Kidney epithelial cell (primary cell): ENCODE results near the gene DAG1. TPM values are rescaled to one million over a fixed set of nuclear protein-coding genes. Genes with fewer than 3 reads are reported as not detected.
A peak's percentile ranks its signal among the peaks of the same experiment; 100 is the strongest.

Experiments used
- DNase-seq: peaks from one replicate; pipeline ENCODE4 v3.0.0-alpha.2; 2010; ENCODE audit warnings: low read depth
- H3K27me3 ChIP-seq: 2 replicates; pipeline ENCODE4 v1.6.0; 2011; ENCODE audit warnings: low read length; ENCODE audit not compliant: control insufficient read depth, insufficient read depth
- H3K36me3 ChIP-seq: 2 replicates; pipeline ENCODE4 v1.5.1; 2011; ENCODE audit warnings: low read length; ENCODE audit not compliant: control insufficient read depth, insufficient read depth
- H3K4me3 ChIP-seq: 2 replicates; pipeline ENCODE4 v1.5.1; 2011; ENCODE audit warnings: low read depth, mild to moderate bottlenecking, control low read depth, low read length
- total RNA-seq: library from RNA; depleted of rRNA; stranded (reverse); fragments of >200 nt; gene quantifications from 2 replicates; pipeline ENCODE4 v1.2.3, GENCODE V29; 2015
- TF ChIP-seq, protein P1 (sequence below): IDR thresholded peaks from 2 replicates; pipeline ENCODE4 v1.5.1; 2011; ENCODE audit warnings: mild to moderate bottlenecking, moderate library complexity, low read length, control low read depth, inconsistent platforms; ENCODE audit not compliant: insufficient read depth, poor library complexity, severe bottlenecking

The DAG1 gene
- total RNA-seq, 1 donor from 2014 or later: 59.7 TPM

- H3K36me3 ChIP-seq: no peaks in the 10 kb centered on the region
- peak; percentile 32 for DNase-seq
These were observed 41.4 kb upstream of the DAG1 start for GRCh38 chr3:49428752-49429080.

DNA sequence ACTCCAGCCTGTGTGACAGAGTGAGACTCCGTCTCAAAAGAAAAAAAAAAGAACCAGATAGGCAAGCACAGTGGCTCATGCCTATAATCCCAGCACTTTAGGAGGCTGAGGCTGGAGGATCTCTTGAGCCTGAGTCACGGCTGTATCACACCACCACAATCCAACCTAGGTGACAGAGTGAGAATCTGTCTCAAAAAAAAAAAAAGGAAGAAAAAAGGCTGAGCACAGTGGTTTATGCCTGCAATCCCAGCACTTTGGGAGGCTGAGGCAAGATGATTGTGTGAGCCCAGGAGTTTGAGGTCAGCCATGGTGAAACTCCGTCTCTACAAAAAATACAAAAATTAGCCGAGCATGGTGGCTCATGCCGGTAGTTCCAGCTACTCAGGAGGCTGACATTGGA is 35.3 kb upstream of the DAG1 start:
- TF ChIP-seq, protein P1, sequence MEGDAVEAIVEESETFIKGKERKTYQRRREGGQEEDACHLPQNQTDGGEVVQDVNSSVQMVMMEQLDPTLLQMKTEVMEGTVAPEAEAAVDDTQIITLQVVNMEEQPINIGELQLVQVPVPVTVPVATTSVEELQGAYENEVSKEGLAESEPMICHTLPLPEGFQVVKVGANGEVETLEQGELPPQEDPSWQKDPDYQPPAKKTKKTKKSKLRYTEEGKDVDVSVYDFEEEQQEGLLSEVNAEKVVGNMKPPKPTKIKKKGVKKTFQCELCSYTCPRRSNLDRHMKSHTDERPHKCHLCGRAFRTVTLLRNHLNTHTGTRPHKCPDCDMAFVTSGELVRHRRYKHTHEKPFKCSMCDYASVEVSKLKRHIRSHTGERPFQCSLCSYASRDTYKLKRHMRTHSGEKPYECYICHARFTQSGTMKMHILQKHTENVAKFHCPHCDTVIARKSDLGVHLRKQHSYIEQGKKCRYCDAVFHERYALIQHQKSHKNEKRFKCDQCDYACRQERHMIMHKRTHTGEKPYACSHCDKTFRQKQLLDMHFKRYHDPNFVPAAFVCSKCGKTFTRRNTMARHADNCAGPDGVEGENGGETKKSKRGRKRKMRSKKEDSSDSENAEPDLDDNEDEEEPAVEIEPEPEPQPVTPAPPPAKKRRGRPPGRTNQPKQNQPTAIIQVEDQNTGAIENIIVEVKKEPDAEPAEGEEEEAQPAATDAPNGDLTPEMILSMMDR: no peak
- no peak overlapping the region for H3K4me3 ChIP-seq
- no peaks in the 10 kb centered on the region for H3K27me3 ChIP-seq
- no peak for DNase-seq
- no peaks in the 10 kb centered on the region for H3K36me3 ChIP-seq

More at GRCh38 chr3:49428752-49429080, 41.4 kb upstream of the DAG1 start:
- peak overlapping the region; percentile 67 for H3K4me3 ChIP-seq
- TF ChIP-seq, protein P1: peak; percentile 22
- no peaks in the 10 kb centered on the region for H3K27me3 ChIP-seq

GRCh38 chr3:49445391-49445790 is 24.7 kb upstream of the DAG1 start:
- DNase-seq: no peak
- TF ChIP-seq, protein P1: no peak
- Histone ChIP-seq H3K36me3 (no peaks in the 10 kb centered on the region), H3K4me3 (no peak overlapping the region), H3K27me3 (no peaks in the 10 kb centered on the region)

DNA sequence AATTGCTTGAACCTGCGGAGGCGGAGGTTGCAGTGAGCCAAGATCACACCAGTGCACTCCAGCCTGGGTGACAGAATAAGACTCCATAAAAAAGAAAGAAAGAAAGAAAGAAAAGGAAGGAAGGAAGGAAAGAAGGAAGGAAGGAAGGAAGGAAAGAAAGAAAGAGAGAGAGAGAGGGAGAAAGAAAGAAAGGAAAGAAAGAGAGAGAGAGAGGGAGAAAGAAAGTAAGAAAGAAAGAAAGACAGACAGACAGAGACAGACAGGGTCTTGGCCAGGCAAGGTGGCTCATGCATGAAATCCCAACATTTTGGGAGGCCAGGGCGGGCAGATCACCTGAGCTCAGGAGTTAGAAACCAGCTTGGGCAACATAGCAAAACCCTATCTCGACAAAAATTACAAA is 16.4 kb upstream of the DAG1 start:
- TF ChIP-seq, protein P1: no peak
- no peaks in the 10 kb centered on the region for H3K27me3 ChIP-seq
- H3K36me3 ChIP-seq: no peaks in the 10 kb centered on the region
- DNase-seq: no peak
- H3K4me3 ChIP-seq: no peak overlapping the region

DNA sequence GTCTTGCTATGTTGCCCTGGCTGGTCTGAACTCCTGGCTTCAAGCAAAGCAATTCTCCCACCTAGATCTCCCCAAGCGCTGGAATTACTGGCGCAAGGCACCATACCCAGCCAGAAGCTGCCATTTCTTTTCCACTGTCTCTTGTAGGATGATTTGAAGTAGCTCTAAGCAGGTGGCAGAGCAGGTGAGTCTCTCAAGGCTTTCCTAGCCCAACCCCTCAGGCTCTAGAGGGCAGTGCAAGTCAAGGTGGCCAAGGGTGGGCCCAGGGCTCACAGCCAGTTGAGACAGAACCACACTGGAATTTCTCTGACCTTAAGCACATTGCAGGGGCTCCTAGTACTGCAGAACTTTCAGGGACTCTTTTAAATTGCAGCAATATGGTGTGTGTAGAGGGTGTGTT is 15.6 kb upstream of the DAG1 start:
- TF ChIP-seq, protein P1: peak; percentile 58
- no peaks in the 10 kb centered on the region for H3K36me3 ChIP-seq
- DNase-seq: no peak
- no peaks in the 10 kb centered on the region for H3K27me3 ChIP-seq
- H3K4me3 ChIP-seq: no peak overlapping the region

- DNase-seq: no peak
- TF ChIP-seq, protein P1: no peak
These were observed 15.0 kb upstream of the DAG1 start for GRCh38 chr3:49454898-49455681.

More at GRCh38 chr3:49454898-49455681, 15.0 kb upstream of the DAG1 start:
- H3K36me3 ChIP-seq: no peaks in the 10 kb centered on the region
- no peak overlapping the region for H3K4me3 ChIP-seq
- no peaks in the 10 kb centered on the region for H3K27me3 ChIP-seq
